Activated CD4-positive, alpha-beta T cell treated with anti-CD3 and anti-CD28 coated beads, Interleukin-2, Interleukin-4, amounts not matched to agents 100 ng/mL and 50 ng/mL, durations not matched to agents 16 hours and 8 hours (primary cell): ENCODE results near the gene EXD2.
"Not testable (repeated sequence)": the region's sequence is repeated elsewhere in the genome, so short reads cannot be mapped to it uniquely, and the experiment has no call there.

Experiments
- DNase-seq: peaks from one replicate; pipeline ENCODE4 v3.0.0-alpha.2; 2020; ENCODE audit warnings: low spot score

The EXD2 gene

GRCh38 chr14:69191340-69192111, at the start of gene EXD2:
TSS of gene EXD2 (plus strand) at chr14:69191498. CDS start at chr14:69209471, 17,973 bp downstream.
- DNase-seq = peak; percentile 87

GRCh38 chr14:69141550-69141949, 49.7 kb upstream of the EXD2 start:
- no peak for DNase-seq

- DNase-seq = no peak
Observed at GRCh38 chr14:69142101-69142500, 49.2 kb upstream of the EXD2 start.

DNA sequence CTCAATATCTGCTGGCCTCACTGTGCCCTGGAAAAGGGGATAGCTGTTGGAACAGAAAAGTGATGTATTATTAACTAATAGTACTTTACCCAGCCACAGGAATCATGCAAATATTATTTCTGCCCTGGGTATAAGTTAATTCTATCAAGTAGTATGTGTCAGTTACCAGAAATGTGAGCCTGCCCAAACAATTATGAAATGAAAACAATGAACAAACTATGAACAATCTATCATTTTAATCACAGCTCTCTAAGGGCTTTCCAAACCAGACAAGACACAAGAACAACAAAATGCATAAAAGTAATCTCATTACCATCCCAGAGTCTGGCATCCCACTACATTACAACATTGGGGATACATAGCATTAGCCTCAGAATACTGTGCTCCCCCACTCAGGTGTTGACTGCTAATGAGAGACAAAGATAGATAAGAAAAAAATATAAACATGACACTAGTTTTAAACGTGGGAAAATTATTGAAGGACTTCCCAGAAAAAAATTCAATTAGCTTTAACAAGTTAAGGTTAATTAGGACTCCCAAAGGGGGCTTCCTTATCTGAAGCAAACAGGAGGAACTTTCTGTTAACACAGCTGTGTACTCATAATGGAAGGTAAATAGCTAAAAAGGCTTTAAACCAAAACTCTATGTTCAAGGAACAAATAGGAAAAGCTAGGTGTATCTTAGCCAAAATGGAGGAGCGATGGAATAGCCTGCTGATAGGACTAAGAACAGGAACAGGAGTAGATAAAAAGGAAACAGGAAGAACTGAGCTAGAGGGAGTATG, 41.6 kb upstream of the EXD2 start:
- DNase-seq = no peak

GRCh38 chr14:69151458-69152180, 39.7 kb upstream of the EXD2 start:
- peak; percentile 75 for DNase-seq

DNA sequence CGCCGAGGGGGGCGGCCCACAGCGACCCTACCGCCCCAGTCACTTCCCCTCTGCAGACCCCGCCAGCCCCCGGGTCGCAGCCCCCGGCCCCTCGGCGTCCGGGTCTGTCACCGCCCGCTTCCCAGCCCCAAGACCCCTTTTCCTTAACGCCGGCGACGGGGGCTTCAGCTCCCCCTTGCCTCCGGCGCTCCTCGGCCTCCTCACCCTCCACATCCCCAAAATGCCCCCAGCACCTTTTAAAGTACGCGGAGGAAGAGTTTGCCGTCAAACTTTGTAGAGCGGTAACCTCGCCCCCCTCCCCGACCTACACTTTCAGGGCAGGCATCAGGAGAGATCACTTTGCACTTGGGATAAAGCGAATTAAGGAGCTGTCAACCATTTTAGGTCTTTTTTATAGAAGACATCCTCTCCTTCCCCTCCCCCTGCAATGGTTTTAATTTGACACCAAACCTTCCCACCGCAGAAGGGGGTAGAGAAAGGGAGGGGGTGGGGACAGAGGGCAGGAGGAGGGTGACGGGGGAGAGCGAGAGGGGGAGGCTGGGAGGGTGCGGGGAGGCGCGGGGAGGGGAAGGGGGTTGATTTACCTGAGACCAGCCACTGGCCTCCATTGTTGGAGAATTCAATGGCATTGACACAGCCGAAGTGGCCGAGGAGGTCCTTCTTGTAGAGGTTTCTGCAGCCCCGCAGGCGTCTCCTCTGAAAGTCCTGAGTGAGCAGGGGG, 39.0 kb upstream of the EXD2 start:
- peak; percentile 44 for DNase-seq

DNA sequence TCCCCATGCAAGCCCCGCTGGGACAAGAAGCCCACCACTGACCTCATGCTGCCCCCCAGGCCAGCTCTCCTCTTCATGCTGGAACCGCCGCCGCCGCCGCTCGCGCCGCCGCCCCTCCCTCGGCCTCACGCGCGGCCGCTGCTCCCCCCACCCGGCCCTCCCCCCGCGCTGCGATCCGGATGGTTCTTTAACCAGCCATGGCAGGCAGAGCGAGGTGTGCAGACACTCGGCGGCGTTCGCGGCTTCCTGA, 38.5 kb upstream of the EXD2 start, which contains the start of gene DCAF5:
Gene DCAF5, minus strand, starts transcription at position 218 of the 250 bp plus-strand sequence. Its CDS starts 141 bp downstream, at position 77.
- no peak for DNase-seq

DNA sequence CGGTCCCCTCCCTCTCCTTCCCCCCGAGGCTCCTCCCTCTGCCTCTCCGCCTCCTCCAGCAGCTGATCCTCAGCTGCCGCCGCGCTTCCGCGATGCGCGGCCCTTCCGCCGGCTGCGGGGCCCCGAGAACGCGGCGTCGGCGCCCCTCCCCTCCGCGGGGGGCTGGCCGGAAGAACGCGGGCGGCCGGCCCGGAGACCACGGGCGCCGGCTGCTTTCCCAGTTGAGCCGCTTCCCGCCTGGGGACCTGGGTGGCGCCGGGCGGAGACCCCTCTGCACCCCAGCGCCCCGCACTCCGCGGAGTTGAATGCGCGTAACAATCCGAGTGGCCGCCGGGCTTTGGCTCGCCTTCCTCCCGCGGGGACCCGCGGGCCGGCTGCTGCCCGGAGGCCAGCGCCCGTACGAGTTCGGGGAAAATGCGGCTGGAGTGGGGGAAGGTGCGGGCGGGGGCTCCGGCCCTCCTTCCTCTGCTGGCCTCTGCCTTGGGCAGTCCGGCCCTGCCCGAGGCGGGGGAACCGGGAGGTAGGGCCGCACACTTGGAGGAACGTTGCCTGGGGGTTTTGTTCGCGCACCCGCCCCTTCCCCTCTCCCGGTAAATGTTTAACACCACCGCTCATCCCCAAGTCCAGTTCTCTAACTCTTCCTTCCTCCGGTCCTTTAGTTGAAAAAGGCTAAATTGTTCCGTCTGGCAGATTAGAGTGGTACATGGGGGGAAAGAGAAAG, 38.0 kb upstream of the EXD2 start:
- DNase-seq = peak; percentile 93

DNA sequence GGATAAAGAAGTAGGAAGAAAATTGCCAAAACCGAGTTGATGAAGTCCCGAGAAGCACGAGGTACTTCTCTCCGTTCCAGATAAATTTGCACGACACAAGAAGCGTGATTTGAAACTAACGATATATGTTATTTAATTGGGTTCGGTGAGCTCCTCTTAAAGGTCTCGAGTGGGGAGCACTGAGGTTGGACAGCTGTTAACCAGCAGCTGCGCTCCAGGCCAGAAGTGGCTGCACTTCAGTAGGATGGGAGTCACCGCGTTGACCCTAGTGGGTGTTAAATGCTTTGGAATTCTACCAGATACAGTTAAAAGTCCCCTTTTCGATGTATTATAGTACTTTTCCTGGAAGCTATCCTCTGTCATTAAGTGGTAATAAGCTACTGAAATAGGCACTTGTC, 37.4 kb upstream of the EXD2 start:
- no peak for DNase-seq

GRCh38 chr14:69154779-69155178, 36.5 kb upstream of the EXD2 start:
- DNase-seq = no peak

DNA sequence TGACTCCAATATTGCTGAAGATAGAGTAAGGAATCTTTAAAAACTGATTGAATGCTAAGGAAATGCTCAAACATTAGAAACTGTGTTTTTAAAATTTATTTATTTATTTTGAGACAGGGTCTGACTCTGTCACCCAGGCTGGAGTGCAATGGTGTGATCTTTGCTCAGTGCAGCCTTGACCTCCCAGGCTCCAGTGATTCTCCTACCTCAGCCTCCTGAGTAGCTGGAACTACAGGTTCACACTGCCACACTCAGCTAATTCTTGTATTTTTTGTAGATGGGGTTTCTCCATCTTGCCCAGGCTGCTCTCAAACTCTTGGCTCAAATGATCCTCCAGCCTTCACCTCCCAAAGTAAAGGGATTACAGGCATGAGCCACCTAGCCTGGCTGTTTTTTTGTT, 35.1 kb upstream of the EXD2 start:
- DNase-seq = no peak

DNA sequence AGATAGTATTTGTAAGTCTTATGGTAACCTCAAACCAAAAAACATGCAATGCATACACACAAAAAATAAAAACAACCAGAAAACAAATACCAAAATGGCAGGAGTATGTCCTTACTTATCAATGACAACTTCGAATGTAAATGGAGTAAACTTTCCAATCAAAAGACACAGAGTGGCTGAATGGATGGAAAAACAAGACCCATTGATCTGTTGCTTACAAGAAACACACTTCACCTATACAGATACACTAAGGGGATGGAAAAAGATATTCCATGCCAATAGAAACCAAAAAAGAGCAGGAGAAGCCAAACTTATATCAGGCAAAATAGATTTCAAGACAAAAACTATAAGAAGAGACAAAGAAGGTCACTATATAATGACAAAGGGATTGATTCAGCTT, 29.7 kb upstream of the EXD2 start:
- DNase-seq = no peak

- not testable (repeated sequence) for DNase-seq
Observed at GRCh38 chr14:69165787-69166186, 25.5 kb upstream of the EXD2 start.

GRCh38 chr14:69170839-69171238, 20.5 kb upstream of the EXD2 start:
- no peak for DNase-seq

DNA sequence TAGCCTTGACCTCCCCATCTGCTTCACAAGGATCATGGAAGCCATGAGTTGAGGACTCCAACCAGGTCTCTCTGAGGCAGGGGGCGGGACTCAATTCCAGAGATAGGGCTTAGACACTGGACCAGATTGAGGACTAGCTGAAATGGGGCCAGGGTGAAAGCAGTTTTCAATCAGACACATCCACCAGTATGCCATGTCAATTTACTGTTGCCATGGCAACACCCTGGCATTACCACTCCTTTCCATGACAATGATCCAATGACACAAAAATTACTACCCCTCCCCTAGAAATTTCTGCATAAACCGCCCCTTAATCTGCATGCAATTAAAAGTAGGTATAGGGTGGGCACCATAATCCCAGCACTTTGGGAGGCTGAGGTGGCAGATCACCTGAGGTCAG, 19.7 kb upstream of the EXD2 start:
- DNase-seq = no peak

DNA sequence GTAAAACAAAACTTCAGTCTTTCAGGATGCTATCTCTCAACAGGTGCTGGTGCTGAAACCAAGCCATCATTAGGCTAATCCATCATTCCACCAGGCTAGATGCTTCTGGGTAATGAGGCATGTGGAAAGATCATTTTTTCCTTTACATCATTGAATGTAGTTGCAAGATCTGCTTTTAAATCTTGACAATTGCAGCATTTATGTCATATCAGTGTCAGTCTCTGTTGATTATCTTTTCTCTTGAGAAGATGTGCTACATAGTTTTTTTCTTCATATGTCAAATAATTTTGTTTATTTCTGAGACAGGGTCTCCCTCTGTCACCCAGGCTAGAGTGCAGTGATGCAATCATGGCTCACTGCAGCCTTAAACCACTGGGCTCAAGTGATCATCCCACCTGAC, 16.2 kb upstream of the EXD2 start:
- no peak for DNase-seq

DNA sequence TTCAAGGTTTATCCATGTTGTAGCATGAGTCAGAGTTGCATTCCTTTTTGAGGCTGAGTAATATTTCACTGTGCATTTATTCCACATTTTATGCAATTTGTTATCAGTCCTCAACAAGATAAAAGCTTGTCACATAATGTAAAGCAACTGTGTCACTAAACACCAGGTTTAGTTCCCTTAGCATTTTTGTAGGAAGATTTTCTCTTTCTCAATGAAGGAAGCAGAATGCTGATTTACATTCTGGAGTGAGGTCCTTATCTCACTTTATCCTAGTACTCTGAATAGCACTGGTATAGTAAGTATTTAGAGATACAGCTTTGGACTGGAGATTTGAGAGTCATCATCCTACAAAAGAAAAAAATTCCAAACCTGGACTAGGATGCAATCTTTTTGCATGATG, 9.8 kb upstream of the EXD2 start:
- no peak for DNase-seq

DNA sequence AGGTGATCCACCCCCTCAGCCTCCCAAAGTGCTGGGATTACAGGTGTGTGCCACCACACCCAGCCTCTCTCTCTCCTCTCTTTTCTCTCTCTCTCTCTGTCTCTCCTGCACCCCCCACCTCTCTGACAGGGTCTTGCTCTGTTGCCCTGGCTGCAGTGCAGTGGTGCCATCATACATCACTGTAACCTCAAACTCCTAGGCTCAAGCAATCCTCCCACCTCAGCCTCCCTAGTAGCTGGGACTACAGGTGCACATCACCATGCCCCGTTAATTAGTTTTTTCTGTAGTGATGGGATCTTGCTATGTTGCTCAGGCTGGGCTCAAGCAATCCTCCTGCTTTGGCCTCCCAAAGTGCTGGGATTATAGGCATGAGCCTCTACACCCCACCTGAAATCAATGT, 8.7 kb upstream of the EXD2 start:
- not testable (repeated sequence) for DNase-seq

DNA sequence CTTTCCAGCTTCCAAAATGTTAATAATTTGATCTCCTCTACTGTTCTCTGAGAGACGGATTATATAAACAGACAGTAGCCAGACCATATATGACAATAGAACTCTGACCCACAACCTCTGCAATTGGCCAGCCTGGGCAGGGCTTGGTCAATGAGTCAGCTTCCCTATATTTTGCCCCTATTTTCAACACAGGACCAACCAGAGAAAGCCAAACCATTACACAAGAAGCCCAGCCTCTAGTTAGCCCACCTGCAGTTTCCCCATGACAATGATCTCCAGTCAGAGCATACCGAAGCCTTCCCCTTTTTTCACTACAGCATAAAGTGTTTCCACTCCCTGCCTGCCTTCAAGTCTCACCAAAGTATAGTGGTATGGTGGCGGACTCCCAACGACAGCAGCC, 7.6 kb upstream of the EXD2 start:
- DNase-seq = no peak

GRCh38 chr14:69190191-69190590, 1.1 kb upstream of the EXD2 start:
- no peak for DNase-seq

DNA sequence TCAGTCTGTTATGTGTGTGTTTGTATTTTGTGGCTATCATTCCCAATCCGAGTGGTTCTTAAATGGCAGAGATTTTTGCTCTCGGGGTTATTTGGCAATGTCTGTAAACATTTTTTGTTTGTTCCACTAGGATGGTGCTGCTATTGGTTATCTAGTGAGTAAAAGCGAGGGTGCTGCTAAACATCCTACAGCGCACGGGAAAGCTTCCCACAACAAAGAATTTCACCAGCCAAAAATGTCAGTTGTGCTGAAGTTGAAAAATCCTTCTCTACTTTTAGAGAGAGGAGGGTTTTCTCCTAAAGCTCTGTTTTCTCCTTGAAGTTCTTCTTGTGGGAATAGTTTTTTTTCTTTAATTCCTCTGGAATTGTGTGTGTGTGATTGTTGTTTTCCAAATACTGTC, 2.4 kb downstream of the EXD2 start:
- DNase-seq = no peak

DNA sequence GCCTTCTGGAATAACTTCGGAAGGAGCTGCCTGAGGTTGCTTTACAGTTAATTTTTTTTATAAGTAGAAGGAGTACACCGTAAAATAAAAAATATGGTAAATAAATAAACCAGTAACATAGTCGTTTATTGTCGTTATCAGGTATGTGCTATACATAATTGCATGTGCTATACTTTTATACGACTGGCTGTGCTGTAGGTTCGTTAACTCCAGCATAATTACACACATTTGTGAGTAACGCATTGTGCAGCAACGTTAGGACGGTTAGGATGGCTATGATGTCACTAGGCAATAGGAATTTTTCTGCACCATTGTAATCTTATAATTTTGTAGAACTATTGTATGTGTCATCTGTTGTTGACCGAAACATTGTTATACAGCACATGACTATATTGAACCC, 8.5 kb downstream of the EXD2 start:
- DNase-seq = no peak
